Superior temporal gyrus (tissue), 1 donor: ENCODE results near the gene GAB4.
"Not testable (repeated sequence)": the region's sequence is repeated elsewhere in the genome, so short reads cannot be mapped to it uniquely, and the experiment has no call there.

ENCODE experiments used
- DNase-seq: peaks from one replicate; pipeline ENCODE4 v3.0.0-alpha.2; 2016; ENCODE audit errors: extremely low spot score

Gene GAB4

DNA sequence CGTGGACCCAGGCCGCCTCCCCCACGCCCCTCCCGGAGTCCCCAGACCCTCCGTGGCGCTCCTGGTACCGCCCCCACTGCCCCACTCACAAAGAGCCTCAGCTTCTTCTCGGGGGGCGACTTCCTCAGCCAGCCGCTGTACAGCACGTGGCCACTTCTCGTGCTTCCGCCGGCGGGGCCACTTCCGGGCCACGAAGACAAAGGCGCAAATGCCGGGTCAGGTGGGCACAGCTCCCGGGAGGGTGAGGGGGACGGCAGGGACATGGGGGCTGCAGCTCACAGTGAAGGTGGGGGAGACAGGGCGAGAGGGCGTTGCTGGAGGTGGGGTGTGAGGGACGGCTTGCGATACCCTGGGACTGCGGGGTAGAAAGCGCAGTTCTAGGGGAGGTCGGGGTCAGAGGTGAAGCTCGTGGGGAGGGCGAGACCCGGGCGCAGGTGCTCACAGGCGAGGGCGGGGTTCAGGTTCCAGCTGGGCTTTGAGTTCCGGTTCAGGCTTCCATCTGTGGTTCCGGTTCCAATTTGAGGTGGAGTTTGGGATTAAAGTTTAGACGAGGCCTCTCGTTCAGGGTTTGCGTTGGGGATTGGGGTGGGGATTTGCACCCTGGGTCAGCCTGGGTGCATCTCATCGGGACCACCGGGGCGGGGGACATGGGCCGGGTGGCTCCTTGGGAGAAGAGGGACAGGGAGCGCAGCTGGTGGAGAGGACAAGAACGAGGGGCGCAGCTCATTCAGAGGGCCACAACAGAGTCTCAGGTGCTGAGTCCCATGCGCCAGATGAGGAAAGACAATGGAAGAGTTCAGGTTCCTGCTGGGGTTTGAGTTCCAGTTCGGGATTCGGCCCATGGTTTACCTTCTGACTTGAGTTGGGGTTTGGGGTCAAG is at the start of gene GAB4:
Gene GAB4, minus strand, starts transcription at position 371 of the 880 bp plus-strand sequence. Its CDS starts 108 bp downstream, at position 263.
- DNase-seq: no peak

DNA sequence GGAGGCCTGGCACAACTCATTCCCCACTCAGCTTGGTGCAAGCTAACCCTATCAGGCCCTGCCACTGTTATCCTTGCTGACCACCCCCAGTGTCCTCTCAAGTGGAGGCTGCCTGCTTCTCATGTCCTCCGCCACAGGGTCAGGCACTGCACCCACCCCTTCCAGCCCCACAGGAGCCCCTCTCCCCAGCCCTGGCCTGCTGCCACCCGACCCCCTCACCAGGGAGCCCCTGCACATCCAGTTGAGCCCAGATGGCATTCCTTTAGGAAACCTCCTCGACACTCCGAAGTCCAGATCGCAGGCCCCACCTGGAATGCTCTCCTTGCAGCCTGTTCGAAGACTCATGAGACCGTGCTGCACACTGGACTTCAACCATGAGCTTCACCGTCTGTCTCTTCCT is 48.8 kb upstream of the GAB4 start:
- DNase-seq: no peak

DNA sequence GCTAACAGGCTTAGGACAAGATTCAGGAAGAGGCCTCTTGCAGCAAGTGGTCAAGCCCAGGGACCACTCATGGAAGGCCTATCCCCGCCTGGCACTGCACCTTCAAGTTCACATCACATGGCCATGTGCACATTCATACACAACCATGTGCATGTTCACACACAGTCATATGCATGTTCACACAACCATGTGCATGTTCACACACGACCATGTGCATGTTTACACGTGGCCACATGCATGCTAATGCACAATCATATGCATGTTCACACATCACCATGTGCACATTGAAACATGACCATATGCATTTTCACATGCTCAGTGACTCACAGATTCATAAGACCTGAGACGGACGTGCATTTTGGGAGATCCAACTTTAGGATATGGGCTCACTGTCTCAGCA is 48.0 kb upstream of the GAB4 start:
- no peak for DNase-seq

GRCh38 chr22:17047656-17048055 is 39.6 kb upstream of the GAB4 start:
- no peak for DNase-seq

DNA sequence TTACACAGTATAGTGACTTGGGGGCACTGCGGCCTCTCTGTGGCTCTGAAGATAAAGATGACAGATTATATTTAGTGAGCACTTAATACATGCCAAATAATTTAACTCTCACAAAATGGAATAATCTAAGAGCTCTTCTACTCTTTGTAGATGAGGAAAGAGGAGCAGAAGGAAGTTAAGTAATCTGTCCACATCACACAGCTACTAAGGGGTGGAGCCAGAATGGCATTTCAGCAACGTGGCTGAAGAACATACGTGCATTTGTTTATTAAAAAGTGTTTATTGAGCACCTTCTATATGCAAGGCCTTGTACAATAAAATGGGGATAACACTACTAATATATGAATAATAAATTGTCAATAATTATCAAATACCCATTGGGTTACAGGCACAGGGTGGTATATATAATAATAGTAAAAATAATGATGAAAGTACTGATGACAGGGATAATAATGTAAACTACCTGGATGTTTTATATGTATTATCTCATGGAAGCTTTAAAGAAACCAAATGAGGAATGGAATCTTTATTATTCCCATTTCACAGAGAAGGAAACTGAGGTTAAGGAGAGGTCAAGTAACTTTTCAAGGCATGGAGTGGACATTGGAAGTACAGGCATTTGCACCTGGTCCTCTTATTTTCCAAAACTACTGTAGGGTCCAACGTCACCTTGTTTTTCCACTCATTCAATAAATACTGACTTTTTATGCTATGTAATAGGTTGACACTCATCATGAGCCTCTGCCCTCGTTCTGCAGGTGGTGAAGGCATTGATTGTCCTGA is 38.7 kb upstream of the GAB4 start:
- DNase-seq: no peak

- DNase-seq: no peak
These were observed 35.5 kb upstream of the GAB4 start for GRCh38 chr22:17043521-17043920.

DNA sequence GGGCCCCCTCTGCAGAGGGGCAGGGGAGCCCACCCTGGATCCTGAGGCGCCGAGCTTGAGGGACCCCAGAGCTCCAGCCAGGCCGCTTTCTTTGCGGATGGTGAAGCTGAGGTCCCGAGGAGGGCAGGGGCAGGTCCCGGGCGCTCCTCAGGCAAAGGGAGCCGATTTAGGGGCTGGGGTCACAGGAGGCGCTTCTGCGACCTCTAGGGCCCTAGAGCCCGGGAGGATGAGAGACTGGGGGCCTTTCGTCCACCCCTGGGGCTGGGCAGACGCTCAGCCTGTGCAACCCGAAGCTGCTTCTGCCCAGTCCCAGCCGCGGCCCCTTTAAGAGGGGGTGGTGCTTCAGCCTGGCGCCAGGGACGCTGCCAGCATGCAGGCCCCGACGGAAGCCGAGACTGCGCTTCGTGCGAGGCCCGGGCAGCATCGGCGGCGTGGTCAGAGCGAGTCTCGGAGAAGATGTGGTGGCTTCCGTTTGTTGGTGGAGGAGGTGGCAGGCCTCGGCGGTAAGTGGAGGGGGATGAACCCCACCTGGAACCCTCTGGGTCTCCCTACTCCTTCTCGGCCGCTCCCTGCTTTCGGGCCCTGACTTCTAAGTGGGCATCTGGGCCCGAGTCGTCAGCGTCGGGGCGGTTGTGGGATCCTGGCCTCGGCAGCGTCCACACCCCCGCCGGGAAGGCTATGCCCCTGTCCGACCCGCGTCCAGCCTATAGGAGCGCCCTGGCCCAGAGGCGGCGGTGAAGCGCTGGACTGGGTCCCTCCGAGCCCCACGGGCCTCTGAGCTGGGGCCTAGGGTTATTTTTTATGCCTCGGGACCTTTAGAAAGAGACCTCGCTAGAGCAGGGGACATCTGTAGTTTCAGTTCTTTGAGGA is 29.1 kb upstream of the GAB4 start:
- DNase-seq: not testable (repeated sequence)

DNA sequence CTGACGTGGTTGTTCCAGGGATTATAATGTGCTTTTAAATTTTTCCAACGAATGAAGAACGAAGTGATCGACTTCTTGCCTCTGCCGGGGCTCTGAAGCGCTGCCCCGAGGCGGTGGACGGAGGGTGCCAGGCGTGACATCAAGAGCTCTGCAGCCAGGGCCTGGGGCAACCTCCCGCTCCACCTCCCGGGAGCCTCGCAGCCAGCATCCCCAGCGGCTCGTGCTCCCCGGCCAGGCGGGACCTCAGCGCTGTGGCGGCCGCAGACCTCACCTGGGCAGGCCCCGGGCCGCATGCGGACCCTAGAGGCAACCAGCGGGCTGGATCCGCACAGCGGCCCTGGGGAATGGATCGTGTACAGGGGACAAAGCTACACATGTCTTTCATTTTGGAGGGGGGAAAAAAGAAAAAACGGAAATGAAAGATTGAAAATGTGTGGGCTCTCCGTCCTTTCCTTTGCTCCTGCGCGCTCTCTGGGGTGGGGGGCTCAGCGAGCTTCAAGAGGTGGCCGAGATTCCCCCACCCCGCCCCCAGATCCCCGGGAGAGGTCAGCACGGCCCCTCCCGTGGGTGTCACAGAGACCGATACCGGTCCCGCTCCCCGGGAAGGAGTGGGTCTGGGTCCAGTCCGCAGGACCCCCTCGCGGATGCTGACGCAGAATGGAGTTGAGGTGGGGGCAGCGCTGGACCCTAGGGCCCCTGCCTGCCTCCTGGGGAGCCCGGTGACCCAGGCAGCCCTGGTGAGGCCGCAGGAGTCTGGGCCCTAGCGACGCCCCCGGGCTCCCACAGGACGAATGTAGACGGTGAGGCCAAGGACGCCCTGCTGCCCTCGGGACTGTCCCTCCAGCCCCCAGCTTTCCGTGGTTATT is 28.2 kb upstream of the GAB4 start:
- peak; percentile 30 for DNase-seq

GRCh38 chr22:17035246-17035645 is 27.2 kb upstream of the GAB4 start:
- DNase-seq: no peak

GRCh38 chr22:17034532-17034931 is 26.5 kb upstream of the GAB4 start:
- DNase-seq: not testable (repeated sequence)

- not testable (repeated sequence) for DNase-seq
These were observed 24.3 kb upstream of the GAB4 start for GRCh38 chr22:17032277-17032676.

DNA sequence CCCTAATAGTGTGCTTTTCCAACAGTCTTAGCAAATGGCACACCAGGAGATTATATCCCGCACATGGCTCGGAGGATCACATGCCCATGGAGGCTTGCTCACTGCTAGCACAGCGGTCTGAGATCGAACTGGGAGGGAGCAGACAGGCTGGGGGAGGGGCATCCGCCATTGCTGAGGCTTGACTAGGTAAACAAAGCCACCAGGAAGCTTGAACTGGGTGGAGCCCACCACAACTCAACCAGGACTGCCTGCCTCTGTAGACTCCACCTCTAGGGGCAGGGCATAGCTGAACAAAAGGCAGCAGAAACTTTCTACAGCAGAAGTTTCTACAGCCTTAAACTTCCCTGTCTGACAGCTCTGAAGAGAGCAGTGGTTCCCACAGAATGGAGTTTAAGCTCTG is 16.4 kb upstream of the GAB4 start:
- DNase-seq: not testable (repeated sequence)

- not testable (repeated sequence) for DNase-seq
These were observed 7.5 kb upstream of the GAB4 start for GRCh38 chr22:17015552-17015951.

DNA sequence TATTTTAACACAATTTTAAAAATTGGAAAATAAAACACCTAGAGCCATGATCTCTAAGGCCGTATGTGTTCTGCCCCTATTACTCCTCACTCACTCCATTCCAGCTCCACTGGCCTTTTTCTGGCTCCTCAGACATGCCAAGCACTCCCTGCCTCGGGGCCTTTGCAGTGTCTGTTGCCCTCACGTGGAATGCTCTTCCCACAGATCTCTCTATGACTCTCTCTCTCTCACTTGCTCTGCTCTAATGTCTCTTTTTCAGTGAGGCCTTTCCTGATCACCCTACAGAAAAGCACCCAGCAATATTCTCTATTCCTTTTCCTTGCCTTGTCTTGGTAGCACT is 6.0 kb upstream of the GAB4 start:
- not testable (repeated sequence) for DNase-seq

- DNase-seq: peak; percentile 80
These were observed 5.5 kb upstream of the GAB4 start for GRCh38 chr22:17013396-17014100.

DNA sequence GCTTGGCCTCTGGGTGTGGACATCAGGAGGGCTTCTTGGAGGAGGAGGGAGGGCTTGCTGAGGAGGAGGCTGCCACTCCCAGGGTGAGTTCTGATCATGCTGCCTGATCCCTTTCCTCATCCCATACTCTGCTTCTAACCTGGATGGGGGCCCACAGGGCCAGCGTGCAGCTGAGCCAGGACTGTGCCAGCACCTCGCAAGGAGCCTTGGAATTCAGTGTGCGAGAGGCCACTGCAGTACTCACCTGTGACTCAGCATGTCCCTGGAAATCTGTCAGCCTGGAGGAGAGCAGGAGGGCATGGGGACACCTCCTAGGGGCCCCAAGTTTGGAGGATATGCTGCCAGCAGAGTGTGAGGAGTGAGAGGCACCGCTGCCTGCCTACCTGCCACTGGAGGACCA is 4.2 kb upstream of the GAB4 start:
- no peak for DNase-seq

DNA sequence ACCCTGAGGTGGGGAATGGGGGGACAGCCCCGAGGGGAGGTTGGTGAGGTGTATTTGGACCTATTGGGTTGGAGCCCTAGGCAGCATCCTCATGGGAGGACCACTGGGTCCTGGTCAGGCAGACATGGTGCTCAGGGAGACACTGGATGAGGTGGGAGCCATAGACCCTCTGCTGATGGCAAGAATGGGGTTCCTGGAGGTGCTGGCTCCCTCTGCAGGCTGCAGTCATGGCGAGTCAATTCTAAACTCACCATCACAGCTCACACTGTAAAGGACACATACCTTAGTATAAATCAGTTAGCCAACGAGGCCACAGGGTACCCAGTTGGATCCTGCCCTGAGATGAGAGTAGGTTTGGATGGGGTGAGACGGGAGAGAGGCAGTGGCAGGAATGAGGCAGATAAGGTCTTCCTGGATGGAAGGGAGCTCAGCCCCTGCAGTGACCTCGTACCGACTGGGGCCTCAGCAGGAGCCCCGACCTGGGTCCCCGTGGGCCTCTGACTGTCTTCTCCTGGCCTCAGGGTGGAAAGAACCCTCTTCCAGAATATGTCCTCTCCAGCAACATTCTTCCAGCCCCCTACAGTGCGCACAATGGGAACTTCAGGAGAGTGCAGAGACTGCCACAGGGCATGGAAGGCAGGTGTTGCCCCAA is 1.7 kb upstream of the GAB4 start:
- no peak for DNase-seq

DNA sequence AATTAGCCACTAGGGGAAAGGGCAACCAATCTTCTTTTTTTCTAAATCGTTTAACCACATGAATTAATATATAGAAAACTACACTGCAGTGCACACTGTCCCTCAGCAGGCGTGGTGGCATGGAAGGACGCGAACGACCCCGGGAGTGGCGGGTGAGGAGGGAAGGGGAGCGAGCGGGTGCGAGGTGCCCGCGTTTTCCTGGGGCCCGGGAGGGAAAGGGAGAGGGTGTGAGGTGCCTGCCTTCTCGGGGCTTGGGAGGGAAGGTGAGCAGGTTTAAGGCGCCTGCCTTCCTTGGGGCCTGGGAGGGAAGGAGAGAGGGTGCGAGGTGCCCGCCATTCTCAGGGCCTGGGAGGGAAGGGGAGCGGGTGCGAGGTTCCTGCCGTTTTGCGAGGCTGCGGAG is 765 bp downstream of the GAB4 start:
- DNase-seq: no peak

GRCh38 chr22:16989915-16990314 is 18.1 kb downstream of the GAB4 start:
- no peak for DNase-seq

DNA sequence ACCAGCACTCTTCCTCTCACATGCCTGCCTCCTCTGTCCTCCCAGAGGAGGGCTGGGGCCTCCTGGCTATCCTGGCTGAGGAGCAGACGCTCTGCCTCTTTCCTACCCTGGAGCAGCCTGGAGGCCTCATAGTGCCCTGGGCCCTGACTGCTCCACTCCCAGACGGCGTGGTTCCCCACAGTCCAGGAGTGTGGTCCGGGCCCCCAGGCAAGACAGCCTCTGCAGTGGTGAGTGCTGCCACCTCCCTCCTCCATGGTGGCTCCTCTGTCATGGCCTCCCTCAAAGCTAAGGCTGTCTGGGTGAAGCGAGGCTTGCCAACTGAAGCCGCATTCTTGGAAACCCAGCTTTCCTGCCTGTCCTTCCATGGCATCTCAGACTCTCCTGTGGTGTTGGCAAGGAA is 19.8 kb downstream of the GAB4 start:
- no peak for DNase-seq
